ENCODE data around the gene CMC2. TPM values are rescaled to one million over a fixed set of nuclear protein-coding genes. Genes with fewer than 3 reads are reported as not detected.

CMC2 gene
- total and polyA plus RNA-seq, 2 of the 13 experiments (the other 11 are each of a cell fraction or from before 2014, with no cell fraction given): 116 to 129 TPM

- TF ChIP-seq, protein P1, sequence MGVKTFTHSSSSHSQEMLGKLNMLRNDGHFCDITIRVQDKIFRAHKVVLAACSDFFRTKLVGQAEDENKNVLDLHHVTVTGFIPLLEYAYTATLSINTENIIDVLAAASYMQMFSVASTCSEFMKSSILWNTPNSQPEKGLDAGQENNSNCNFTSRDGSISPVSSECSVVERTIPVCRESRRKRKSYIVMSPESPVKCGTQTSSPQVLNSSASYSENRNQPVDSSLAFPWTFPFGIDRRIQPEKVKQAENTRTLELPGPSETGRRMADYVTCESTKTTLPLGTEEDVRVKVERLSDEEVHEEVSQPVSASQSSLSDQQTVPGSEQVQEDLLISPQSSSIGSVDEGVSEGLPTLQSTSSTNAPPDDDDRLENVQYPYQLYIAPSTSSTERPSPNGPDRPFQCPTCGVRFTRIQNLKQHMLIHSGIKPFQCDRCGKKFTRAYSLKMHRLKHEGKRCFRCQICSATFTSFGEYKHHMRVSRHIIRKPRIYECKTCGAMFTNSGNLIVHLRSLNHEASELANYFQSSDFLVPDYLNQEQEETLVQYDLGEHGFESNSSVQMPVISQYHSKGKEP (CRISPR knock-in tag; IDR thresholded peaks at IDR 0.05): peak; percentile 45
- TF ChIP-seq SMYD3 (CRISPR knock-in tag; IDR thresholded peaks at IDR 0.05) (no peak), PLRG1 (conservative IDR thresholded peaks at IDR 0.05) (no peak), THAP9 (CRISPR knock-in tag; IDR thresholded peaks at IDR 0.05; ENCODE audit: borderline replicate concordance) (peak; percentile 35; the same call in 1 of the 2 replicates), JDP2 (CRISPR knock-in tag; IDR thresholded peaks at IDR 0.05; ENCODE audit: borderline replicate concordance) (no peak), TBL1XR1 (IDR thresholded peaks at IDR 0.05; ENCODE audit: borderline replicate concordance, low read length, partially characterized antibody) (peak; percentile 5), ZBED4 (CRISPR knock-in tag; IDR thresholded peaks at IDR 0.05; ENCODE audit: borderline replicate concordance) (peak; percentile 47; the same call in 1 of the 2 replicates), CBX2 (IDR thresholded peaks at IDR 0.05; ENCODE audit: low read depth, low read length) (no peak), CBX2 (CRISPR knock-in tag; IDR thresholded peaks at IDR 0.05; ENCODE audit: low read depth) (no peak), ATF7 (IDR thresholded peaks at IDR 0.05) (no peak), ATF7 (CRISPR knock-in tag; IDR thresholded peaks at IDR 0.05) (no peak; the same call in 1 of the 2 replicates), BRF2 (CRISPR knock-in tag; IDR thresholded peaks at IDR 0.05) (no peak), HMGA1 (CRISPR knock-in tag; conservative IDR thresholded peaks at IDR 0.05) (no peak), ZMYM3 (CRISPR knock-in tag; IDR thresholded peaks at IDR 0.05) (no peak), MAFF (IDR thresholded peaks at IDR 0.05; ENCODE audit: low read depth, low read length) (no peak), TGIF2 (CRISPR knock-in tag; IDR thresholded peaks at IDR 0.05) (peak; percentile 71), ZBTB33 (CRISPR knock-in tag; IDR thresholded peaks at IDR 0.05) (no peak), MEIS1 (CRISPR knock-in tag; IDR thresholded peaks at IDR 0.05; ENCODE audit: borderline replicate concordance) (peak; percentile 3; the same call in 1 of the 2 replicates), HOXA5 (CRISPR knock-in tag; IDR thresholded peaks at IDR 0.05) (peak; percentile 83)
Observed at GRCh38 chr16:81006211-81006812, 373 bp downstream of the CMC2 start (continued).
